Progenitor cell of endocrine pancreas (in vitro differentiated cells): ENCODE data around the gene FXYD2. TPM values are rescaled to one million over a fixed set of nuclear protein-coding genes. Genes with fewer than 3 reads are reported as not detected.

Experiments used
- DNase-seq: peaks from one replicate; pipeline ENCODE4 v3.0.0; 2021; ENCODE audit warnings: low spot score; ENCODE audit not compliant: unreplicated experiment
- H3K27ac Mint-ChIP-seq: 2 replicates; pipeline ENCODE4 v1.8.0; 2021; ENCODE audit warnings: mild to moderate bottlenecking, moderate library complexity, mixed read lengths
- H3K27me3 Mint-ChIP-seq: 2 replicates; pipeline ENCODE4 v1.8.0; 2021; ENCODE audit warnings: mixed read lengths
- H3K36me3 Mint-ChIP-seq: 2 replicates; pipeline ENCODE4 v1.8.0; 2022; ENCODE audit warnings: mixed read lengths; ENCODE audit not compliant: insufficient read depth
- H3K4me1 Mint-ChIP-seq: 2 replicates; pipeline ENCODE4 v1.8.0; 2021; ENCODE audit warnings: low read depth, mixed read lengths
- H3K4me3 Mint-ChIP-seq: 2 replicates; pipeline ENCODE4 v1.8.0; 2021; ENCODE audit warnings: low read depth, mild to moderate bottlenecking, moderate library complexity, mixed read lengths
- H3K9me3 Mint-ChIP-seq: 2 replicates; pipeline ENCODE4 v1.8.0; 2021; ENCODE audit warnings: low read depth, mixed read lengths
- total RNA-seq: library from RNA; stranded (reverse); gene quantifications from 2 replicates; pipeline ENCODE4 v1.2.1, GENCODE V29; 2021
- TF ChIP-seq, protein P1 (sequence below): fragments of 200-600 bp; sonication (generic); IDR thresholded peaks from one replicate; pipeline ENCODE4 v1.5.0; 2021; ENCODE audit warnings: antibody characterized with exemption, mild to moderate bottlenecking; ENCODE audit not compliant: unreplicated experiment

Gene FXYD2
- total RNA-seq, 1 donor from 2014 or later = 7.4 TPM

DNA sequence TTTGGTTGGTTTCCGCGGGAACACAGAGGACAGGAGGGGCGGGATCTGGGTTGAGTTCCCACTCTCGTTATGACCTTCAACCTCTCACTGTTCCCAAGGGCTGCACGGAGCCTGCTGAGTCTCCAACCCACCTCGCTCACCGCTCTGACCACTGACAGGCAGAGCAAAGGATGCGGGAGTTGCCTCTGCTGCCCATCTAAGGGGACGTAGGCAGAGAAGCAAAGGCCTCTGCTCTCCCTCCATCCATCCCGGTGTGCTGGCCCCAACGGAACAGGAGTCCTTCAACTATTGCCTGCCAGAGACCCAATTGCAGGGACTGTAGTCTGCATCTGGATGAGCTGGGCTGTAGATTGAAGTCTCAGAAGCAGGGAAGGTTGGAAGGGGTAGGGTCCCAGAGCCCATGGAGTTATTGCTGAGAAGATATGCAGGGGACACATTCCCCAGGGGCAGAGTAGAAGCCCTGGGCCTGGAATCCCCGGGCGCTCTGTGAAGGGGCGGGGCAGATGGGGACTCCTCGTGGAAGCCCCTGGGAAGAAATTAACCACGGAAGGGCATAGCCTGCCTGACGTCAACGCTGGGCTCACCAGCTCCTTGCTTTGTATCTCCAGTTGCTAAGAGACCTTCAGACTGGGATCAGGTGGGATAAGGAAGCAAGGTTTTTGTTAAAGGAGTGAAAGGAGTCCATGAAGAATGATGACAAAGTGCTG, 12.7 kb upstream of the FXYD2 start:
- Mint-ChIP-seq H3K27me3 (no peaks in the 10 kb centered on the region), H3K9me3 (no peaks in the 10 kb centered on the region), H3K4me3 (no peak overlapping the region), H3K36me3 (no peaks in the 10 kb centered on the region), H3K27ac (peak overlapping the region; percentile 71), H3K4me1 (peaks cover 40% of the 10 kb centered on the region)
- no peak for DNase-seq
- TF ChIP-seq, protein P1, sequence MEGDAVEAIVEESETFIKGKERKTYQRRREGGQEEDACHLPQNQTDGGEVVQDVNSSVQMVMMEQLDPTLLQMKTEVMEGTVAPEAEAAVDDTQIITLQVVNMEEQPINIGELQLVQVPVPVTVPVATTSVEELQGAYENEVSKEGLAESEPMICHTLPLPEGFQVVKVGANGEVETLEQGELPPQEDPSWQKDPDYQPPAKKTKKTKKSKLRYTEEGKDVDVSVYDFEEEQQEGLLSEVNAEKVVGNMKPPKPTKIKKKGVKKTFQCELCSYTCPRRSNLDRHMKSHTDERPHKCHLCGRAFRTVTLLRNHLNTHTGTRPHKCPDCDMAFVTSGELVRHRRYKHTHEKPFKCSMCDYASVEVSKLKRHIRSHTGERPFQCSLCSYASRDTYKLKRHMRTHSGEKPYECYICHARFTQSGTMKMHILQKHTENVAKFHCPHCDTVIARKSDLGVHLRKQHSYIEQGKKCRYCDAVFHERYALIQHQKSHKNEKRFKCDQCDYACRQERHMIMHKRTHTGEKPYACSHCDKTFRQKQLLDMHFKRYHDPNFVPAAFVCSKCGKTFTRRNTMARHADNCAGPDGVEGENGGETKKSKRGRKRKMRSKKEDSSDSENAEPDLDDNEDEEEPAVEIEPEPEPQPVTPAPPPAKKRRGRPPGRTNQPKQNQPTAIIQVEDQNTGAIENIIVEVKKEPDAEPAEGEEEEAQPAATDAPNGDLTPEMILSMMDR = no peak

DNA sequence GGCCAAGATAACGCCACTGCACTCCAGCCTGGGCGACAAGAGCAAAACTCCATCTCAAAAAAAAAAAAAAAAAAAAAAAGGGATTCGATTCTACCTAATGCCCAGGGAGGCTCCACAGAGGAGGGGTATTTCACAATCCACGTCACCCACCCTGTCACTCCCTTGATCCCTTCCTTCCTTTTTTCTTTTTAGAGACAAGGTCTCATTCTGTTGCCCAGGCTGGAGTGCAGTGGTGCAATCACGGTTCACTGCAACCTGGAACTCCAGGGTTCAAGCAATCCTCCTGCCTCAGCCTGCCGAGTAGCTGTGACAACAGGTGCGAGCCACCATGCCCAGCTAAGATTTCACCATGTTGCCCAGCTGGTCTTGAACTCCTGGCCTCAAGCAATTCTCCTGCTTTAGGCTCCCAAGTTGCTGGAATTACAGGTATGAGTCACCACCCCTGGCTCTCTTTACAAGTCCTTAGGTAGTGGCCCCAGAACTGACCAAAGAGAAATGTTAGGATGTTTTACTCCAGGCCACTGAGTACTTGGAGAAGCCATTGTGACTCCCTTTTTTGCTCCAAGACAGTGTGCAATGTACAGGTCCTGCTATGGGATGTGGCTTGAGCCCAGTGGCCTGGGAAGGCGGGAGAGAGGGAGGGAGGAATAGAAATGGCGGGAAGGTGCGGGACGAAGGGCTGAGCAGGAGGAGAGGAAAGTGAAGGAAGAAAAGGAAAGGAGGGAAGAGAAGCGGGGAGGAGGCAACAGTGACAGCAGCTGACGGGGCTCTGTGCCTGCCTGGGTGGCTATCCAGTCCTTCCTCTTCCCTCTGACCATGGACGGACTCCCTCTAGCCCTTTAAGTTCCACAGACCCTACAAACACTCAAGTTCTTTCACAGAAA, 11.8 kb upstream of the FXYD2 start:
- H3K27me3 Mint-ChIP-seq = no peaks in the 10 kb centered on the region
- no peaks in the 10 kb centered on the region for H3K36me3 Mint-ChIP-seq
- H3K9me3 Mint-ChIP-seq = no peaks in the 10 kb centered on the region
- peaks cover 41% of the 10 kb centered on the region for H3K4me1 Mint-ChIP-seq
- H3K27ac Mint-ChIP-seq = peak overlapping the region; percentile 78
- TF ChIP-seq, protein P1 = no peak
- H3K4me3 Mint-ChIP-seq = no peak overlapping the region
- no peak for DNase-seq

GRCh38 chr11:117835576-117835975, 11.0 kb upstream of the FXYD2 start:
- Mint-ChIP-seq H3K4me1 (peaks cover 48% of the 10 kb centered on the region), H3K9me3 (no peaks in the 10 kb centered on the region), H3K27me3 (no peaks in the 10 kb centered on the region), H3K27ac (no peak overlapping the region), H3K4me3 (no peak overlapping the region), H3K36me3 (no peaks in the 10 kb centered on the region)
- TF ChIP-seq, protein P1 = no peak
- DNase-seq = no peak

- TF ChIP-seq, protein P1 = no peak
- H3K27me3 Mint-ChIP-seq = no peaks in the 10 kb centered on the region
- H3K4me1 Mint-ChIP-seq = peaks cover 54% of the 10 kb centered on the region
- H3K9me3 Mint-ChIP-seq = no peaks in the 10 kb centered on the region
- no peak for DNase-seq
- no peaks in the 10 kb centered on the region for H3K36me3 Mint-ChIP-seq
- no peak overlapping the region for H3K4me3 Mint-ChIP-seq
- H3K27ac Mint-ChIP-seq = no peak overlapping the region
Observed at GRCh38 chr11:117834838-117835443, 10.4 kb upstream of the FXYD2 start.
